ENCODE results near the gene PORCN.
"Not testable (repeated sequence)": the region's sequence is repeated elsewhere in the genome, so short reads cannot be mapped to it uniquely, and the experiment has no call there.

The PORCN gene

DNA sequence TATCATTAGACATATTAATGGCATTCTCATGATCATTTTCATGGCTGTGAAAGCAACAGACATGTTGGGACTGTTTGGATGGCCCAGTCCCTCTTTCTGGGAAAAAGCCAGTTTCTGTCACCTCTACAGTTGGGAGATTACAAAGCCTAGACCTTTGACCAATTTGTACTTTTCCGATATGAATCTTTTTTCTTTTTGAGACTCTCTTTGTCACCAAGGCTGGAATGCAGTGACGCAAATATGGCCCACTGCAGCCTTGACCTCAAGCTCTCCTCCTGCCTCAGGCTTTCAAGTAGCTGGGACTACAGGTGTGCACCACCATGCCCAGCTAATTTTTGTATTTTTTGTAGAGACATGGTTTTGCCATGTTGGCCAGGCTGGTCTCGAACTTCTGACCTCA lies 40.1 kb downstream of the PORCN start:
- no peak for DNase-seq

DNA sequence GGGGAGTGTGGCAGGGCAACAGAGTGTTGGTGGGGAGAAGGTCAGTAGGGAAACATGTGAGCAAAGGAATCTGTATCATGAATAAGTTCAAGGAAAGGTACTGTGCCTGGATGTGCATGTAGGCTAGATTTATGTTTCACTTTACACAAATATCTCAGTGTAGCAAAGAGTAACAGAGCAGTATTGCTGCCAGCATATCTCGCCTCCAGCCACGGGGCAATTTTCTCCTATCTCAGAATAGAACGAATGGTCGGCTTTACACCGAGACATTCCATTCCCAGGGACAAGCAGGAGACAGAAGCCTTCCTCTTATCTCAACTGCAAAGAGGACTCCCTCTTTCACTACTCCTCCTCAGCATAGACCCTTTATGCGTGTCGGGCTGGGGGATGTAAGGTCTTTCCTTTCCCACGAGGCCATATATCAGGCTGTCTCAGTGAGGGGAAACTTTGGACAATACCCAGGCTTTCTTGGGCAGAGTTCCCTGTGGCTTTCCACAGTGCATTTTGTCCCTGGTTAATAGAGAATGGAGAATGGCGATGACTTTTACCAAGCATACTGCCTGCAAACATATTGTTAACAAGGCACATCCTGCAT lies 47.0 kb downstream of the PORCN start:
- DNase-seq, result not testable (repeated sequence)

DNA sequence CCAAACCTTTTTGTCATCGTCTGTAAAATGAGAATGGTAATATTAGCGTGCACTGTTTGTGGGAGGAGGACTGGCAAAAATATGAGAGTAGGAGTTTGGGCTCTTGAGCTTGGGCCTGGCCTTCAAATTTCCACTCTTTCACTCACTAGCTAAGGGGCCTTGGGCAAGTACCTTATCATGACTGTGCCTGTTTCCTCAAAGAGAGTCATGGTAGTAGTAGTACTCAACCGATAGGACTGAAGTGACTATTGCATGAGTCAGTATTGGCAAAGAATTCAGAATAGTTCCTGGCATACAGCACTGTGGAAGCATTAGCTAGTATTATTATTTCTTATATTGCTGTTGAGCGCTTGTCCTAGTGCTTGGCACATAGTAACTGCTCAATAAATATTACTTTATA lies 49.5 kb downstream of the PORCN start:
- DNase-seq, result no peak

DNA sequence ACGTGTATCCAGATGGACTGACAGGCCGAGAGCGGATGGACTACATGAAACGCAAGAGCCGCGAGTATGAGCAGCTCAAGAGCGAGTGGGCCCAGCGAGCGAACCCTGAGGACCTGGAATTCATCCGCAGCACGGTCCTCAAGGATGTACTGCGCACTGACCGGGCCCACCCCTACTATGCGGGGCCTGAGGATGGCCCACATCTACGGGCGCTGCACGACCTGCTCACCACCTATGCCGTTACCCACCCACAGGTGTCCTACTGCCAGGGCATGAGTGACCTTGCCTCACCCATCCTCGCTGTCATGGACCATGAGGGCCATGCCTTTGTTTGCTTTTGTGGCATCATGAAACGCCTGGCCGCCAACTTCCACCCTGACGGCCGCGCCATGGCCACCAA lies 50.8 kb downstream of the PORCN start:
- DNase-seq, result no peak

DNA sequence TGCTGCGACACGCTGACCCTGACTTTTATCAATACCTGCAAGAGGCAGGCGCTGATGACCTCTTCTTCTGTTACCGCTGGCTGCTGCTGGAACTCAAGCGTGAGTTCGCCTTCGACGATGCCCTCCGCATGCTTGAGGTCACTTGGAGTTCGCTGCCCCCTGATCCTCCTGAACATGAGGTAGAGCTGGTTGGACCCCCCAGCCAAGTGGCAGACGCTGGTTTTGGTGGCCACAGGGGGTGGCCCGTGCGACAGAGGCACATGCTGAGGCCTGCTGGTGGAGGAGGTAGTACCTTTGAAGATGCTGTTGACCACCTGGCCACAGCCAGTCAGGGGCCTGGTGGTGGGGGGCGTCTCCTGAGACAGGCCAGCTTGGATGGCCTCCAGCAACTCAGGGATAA lies 51.3 kb downstream of the PORCN start:
- no peak for DNase-seq

DNA sequence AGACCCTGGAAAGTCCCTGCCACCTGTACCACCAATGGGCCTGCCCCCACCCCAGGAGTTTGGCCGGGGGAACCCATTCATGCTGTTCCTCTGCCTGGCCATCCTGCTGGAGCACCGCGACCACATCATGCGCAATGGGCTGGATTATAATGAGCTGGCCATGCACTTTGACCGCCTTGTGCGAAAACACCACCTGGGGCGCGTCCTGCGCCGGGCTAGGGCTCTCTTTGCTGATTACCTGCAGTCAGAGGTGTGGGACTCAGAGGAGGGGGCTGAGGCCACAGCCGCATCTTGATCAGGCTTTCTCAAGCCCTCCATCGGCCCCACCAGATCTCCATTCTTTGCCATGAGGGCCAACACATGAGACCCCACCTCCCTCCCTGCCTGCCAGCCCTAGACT lies 51.9 kb downstream of the PORCN start:
- DNase-seq, result no peak

DNA sequence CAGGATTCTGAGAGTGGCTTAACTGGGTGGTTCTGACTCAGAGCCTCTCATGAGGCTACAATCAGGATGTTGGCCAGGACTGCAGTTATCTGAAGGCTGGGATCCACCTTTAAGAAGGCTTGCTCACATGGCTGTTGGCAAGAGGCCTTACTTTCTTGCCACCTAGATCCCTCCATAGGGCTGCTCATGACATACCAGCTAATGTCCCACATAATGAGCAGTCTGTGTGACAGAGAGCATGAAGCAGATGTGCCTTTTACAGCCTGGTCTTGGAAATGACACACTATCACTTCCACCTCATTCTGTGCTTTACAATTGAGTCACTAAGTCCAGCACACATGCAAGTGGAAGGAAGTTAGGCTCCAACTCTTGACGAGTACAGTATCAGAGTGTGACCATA lies 61.2 kb downstream of the PORCN start:
- no peak for DNase-seq
